ENCODE data around the gene CHMP2A. TPM values are rescaled to one million over a fixed set of nuclear protein-coding genes. Genes with fewer than 3 reads are reported as not detected.

CHMP2A gene
- total and polyA plus RNA-seq, 2 of the 13 experiments (the other 11 are each of a cell fraction or from before 2014, with no cell fraction given), result 49.7 to 55.0 TPM

GRCh38 chr19:58559275-58560006 is 4.5 kb upstream of the CHMP2A start (continued):
- TF ChIP-seq CERS6 (CRISPR knock-in tag; IDR thresholded peaks at IDR 0.05), result no peak
- no peak; the same call in 1 of the 2 replicates for TF ChIP-seq ZMAT3 (CRISPR knock-in tag; conservative IDR thresholded peaks at IDR 0.05)
- TF ChIP-seq PRDM15 (CRISPR knock-in tag; IDR thresholded peaks at IDR 0.05), result no peak
- TF ChIP-seq KDM3A (CRISPR knock-in tag; IDR thresholded peaks at IDR 0.05; ENCODE audit: low read depth), result 0 out of 2 replicates have a peak, but pooled peaks have one; percentile 70
- TF ChIP-seq ZBTB1 (CRISPR knock-in tag; IDR thresholded peaks at IDR 0.05; ENCODE audit: borderline replicate concordance), result no peak
- TF ChIP-seq ZNF318 (CRISPR knock-in tag; IDR thresholded peaks at IDR 0.05), result peak; percentile 83; the same call in 1 of the 2 replicates
- 0 out of 2 replicates have a peak, but pooled peaks have one; percentile 18 for TF ChIP-seq ZMYM2 (CRISPR knock-in tag; IDR thresholded peaks at IDR 0.05)
- no peak for TF ChIP-seq ZNF800 (CRISPR knock-in tag; IDR thresholded peaks at IDR 0.05)
- peak; percentile 62 for TF ChIP-seq ZEB1 (IDR thresholded peaks at IDR 0.05; ENCODE audit: insufficient replicate concordance, low read depth)
- peak; percentile 63; the same call in 1 of the 2 replicates for TF ChIP-seq MZF1 (CRISPR knock-in tag; IDR thresholded peaks at IDR 0.05; ENCODE audit: borderline replicate concordance)
- 0 out of 2 replicates have a peak, but pooled peaks have one; percentile 54 for TF ChIP-seq ZNF782 (CRISPR knock-in tag; IDR thresholded peaks at IDR 0.05; ENCODE audit: borderline replicate concordance)
